ENCODE results near the gene NOS2.
"Not testable (repeated sequence)": the region's sequence is repeated elsewhere in the genome, so short reads cannot be mapped to it uniquely, and the experiment has no call there.

NOS2 gene

DNA sequence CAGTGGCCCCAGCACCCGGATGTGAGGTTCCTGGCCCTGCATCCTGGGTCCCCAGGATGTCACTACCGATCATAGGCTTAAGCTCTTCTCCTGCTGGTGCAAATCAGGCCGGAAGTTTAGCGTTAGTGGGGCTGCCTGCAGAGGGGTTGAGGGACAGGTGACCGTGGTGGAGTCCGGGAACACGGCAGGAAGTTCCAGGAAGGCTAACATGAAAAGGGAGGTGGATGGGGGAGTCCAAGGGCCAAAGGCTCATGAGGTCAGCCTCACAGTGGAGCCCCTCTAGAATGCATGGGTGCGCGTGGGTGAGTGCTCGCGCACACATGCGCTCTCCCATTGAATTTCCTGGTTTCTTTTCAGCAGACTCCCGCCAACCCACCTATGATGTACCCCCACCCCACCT, 46.6 kb downstream of the NOS2 start:
- not testable (repeated sequence) for DNase-seq

DNA sequence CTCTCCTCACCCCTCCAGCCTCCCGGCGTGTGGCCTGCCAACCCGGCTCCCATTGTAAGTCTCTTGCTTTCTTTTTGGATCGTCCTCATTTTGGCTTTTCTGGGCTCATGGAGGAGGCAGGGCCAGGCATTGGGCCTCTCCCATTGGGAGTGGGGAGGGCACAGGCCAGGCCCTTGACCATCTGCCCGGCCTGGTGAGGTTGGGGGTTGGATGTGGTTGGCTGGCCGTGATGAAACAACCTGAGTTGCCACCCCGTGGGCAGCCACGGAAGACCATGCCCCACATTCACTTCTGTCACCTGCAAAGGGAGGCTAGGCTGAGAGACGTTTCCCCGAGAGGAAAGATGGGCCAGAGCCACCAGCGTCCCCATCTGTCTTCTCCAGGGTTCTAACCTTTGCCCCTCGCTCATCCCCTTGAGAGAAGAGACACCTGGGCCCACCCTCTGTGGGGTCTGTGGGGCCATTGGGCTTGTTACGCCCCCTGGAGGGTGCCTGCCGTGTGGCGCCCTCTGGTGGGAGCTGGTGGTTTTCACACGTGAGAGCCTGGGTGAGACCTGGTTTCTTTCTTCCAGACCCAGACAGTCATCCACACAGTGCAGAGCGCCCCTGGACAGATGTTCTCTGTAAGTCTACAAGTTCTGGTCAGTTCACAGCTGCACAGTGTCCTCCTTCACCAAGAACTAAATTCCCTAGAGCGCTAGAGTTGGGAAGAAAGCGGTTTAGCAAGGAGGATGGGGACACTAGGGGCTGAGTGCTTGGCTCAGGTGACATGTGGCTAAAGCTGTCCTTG, 47.3 kb downstream of the NOS2 start:
- DNase-seq = not testable (repeated sequence)

DNA sequence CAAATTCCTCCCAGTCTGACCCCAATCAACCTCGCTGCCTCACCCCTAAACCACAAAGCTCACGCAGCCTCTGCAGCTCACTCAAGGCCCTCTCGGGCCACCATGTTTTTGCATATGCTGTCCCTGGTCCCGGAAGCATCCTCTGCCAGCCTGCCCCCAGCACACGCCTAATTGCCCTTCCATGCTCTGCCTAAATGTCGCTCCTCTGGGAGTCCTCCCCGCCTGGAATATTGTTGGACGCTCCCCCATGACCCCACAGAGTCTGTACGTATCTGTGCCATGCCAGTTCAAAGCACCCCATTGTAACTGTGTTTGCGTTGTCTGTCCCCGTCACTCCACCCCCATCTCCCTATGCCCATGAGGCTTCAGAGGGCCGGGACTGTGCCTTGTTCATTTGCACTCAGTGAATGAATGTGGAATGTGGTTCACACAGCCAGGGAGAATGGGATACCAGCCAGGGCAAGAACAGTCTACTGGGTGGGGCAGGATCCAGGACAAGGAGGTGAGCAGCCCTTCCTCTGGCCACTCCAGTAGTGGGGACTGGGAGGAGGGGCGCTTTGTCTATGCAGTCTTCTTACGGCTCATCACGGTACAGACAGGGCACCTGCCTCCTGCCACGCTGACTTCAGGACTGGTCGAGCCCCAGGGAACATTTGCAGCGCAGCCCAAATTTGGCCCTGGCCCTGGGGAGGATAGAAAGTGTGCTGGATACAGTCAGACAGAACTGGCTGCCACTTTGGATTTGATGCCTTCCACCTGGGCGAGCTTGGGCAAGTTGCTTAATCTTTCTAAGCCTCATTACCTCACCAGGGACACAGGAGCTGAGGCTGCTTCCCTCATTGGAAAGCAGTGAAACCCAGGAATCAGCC, 48.5 kb downstream of the NOS2 start:
- DNase-seq = no peak

DNA sequence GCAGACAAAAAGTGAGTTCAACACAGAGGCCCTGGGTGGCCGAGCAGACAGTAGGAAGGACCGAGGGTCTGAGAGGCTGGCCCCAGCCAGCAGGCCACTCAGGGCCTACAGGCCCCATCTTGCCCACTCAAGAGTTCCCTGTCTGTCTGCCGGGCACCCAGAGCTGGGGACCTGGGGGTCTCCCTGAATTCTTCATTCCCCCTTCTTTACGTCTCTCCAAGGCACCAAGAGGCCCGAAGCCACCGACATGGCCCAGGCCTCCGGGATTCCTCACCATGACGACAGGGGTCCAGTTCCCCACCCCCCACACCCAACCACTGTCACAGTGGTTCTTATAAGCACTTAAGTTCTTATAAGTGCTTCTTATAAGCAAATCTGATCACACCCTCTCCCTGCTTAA, 49.2 kb downstream of the NOS2 start:
- DNase-seq = no peak

DNA sequence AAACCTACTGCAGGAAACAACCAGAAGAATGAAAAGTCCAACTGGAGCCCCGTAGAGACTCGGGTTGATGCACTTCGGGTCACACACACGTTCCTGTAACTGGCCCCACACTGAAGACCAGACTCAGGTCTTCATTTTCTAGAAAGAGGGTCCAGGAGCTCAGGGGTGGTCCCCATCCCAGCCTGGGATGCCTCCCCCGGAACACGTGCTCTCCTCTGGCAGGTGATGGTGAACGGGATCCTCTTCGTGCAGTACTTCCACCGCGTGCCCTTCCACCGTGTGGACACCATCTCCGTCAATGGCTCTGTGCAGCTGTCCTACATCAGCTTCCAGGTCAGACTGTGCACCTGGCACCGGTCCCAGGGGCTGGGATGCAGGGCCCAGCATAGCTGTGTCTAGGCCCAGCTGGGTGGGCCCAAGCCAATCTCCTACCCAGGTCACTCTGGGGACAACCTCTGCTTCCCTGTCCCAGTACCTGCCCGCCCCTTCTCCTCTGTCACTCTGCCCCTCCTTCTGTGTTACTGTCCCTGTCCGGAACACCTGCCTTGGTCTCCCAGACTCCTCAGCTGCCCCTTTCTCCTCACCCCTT, 50.7 kb downstream of the NOS2 start:
- not testable (repeated sequence) for DNase-seq

DNA sequence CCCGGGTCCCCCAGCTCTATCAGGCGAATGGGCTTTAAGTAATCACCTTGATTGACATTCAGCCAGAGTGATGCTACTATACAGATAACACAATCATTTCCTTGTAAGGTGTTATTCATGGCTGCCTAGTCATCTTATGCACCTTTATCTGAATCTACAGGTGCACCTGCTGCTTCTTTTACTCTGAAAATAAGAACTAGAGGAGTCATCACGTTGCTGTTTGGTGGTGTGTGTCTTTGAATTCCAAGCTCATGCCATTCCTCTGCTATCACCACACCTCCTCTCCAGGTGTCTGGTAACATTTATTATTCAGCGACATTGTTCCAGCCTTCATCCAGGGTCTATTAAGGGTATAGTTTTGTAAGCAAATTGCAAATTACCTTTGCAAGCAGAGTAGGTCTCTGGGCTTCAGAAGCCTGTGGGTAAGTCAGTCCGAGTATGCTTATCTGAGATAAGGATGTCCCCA, 51.9 kb downstream of the NOS2 start:
- DNase-seq = no peak

DNA sequence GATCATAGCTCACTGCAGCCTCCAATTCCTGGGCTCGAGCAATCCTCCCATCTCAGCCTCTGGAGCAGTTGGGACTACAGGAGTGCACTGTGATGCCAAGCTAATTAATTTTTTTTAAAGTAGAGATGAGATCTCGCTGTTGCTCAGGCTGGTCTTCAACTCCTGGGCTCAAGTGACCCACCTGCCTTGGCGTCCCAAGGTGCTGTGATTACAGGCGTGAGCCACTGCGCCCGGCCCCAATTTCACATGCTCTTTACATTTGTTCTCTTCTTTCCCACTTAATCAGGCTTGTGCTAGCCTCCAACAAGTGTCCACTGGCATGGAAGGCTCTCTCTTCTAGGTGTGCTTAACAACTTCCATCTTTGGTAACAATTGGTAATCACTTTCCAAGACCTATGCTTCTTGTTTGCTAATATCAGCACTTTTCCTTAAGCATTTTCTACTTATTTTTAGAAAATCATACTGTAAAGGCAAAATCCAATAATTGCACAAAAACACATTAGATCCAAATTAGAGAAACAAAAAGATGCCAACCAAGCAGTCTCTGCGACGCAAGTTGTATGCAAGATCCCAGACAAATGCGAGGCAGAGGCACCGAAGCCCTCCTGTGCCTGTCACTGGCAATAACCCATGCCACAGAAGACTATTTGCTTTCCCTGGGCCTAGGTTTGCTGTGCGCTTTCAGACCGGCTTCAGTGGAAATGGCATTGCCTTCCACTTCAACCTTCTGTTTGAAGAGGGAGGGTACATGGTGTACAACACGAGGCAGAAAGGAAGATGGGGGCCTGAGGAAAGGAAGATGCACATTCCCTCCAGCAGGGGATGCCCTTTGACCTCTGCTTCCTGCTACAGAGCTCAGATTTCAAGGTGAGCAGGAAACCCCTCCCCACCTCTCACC, 52.6 kb downstream of the NOS2 start:
- DNase-seq = no peak

DNA sequence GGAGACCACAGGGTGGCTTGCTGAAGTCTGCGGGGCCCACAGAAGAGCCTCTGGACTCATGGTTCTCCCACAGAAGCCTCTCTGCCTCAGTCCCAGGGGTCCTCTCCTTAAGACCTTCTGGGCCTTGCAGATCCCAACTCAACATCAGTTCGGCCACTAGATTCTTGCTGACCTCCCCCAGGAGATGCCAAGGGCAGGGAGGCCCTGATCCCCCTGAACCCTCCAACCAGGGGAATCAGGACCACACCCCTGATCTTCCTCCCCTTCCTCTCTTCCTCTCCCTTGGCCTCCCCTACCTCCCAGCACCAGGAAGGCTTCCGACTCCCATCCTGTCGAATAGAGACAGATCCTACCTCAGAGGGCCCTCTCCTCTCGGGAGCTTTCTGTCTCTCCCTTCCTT, 53.4 kb downstream of the NOS2 start:
- DNase-seq = no peak

DNA sequence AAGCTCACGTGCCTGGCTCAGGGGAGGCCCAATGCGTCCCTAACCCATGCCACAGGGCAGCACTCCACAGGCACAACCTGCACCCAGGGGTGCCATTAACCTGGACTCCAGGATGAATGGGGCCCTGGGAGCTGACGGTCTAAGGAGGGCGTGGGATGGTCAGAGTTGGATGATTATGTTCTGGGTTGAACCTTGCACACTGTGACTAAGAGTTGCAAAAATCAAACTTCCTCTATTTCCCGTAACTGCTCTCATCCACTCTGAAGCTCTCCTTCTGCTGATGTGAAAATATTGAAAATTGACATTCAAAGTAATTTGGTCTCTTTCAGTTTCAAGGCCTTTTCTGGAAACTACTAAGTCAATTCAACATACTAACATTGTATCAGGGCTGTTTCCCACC, 54.0 kb downstream of the NOS2 start:
- not testable (repeated sequence) for DNase-seq

DNA sequence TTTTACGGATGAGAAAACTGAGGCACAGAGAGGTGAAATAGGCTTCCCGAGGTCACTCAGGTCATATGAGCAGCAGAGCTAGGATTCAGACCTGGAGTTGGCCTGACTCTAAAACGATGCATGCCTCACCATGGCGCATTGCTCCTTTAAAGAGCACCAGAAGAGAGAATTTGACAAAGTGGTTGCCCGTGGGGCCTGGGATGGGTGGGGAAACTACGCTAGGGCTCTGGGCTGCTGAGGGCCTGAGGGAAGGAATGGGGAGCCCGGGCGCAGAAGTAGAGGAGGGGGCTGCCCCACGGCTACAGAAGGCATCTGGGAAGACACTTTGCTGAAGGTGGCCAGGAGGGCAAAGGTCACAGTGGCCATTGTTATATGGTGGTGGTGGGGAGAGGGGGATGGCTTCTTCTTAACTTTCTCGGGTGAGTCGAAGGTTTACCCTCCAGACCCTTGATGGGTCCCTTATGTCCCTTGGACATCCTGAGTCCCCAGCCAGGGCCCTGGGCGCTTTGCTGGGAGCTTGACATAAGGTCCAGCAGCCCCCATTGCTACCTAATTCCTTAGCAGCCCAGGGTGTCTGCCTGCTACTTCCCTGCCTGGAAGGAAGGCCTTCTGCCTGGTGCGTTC, 55.0 kb downstream of the NOS2 start:
- DNase-seq = not testable (repeated sequence)

DNA sequence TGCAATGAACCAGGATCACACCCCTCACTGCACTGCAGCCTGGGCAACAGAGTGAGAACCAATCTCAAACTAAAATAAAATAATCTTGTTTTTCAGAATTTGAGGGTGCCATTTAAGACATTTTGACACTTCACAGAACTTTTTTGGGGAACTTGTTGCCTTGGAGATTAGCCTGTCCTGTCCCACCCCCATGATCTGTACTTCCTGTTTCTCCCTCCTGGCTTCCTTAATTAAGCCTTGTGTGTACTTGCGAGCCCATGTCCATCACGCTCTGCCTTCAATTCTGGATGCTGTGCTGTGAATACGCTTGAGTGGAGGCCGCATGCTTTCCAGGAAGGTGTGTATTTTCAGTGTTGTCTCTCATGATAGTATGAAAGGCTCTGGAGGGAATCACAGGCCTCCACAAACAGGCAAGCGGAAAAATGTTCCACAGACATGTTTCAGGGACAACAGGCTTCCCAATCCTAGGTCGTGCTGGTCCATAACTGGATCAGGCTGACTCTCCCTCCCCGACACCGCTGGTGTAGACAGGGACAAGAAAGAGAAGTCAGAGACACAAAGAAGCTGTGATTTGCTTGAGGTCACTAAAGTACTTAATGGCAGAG, 56.9 kb downstream of the NOS2 start:
- DNase-seq = no peak

DNA sequence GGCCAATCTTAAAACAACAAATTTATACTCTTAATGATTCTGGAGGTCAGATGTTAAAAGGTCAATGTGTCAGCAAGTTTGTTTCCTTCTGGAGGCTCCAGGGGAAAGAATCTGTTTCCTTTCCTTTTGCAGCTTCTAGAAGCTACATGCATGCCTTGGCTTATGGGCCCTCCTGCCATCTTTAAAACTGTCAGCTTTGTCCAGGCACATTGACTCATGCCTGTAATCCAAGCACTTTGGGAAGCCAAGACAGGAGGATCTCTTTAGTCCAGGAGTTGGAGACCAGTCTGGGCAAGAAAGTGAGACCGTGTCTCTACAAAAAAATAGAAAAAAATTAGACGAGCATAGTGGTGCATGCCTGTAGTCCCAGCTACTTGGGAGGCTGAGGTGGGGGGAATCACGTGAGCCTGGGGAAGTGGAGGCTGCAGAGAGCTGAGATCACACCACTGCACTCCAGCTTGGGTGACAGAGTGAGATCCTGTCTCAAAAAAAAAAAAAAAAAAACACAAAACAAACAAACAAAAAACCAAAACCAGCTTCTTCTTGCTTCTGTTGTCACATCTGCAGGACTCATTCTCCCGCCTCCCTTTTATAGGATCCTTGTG, 58.3 kb downstream of the NOS2 start:
- DNase-seq = no peak

DNA sequence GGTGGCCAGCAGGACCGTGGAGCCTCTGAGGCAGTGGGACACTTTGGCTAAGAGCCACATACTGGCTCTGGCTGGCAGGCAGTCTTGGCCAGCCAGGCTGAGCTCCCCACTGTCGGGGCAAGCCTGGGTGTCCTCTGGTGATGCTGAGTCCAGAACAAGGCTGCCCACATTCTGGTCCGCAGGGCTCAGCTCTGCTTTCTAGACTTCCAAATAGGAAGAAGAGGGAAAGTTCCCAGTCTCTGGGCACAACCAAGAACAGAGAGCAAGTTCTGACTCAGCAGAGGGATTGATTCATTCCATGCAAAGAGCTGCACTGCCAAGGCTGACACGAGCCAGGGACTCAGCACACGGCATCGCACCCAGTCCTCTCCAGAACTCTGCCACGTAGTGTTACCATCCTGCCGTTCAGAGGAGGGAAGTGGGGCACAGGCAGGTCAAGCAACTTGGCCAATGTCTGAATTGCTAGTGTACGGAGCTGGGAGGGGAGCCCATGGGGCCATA, 58.9 kb downstream of the NOS2 start:
- no peak for DNase-seq

DNA sequence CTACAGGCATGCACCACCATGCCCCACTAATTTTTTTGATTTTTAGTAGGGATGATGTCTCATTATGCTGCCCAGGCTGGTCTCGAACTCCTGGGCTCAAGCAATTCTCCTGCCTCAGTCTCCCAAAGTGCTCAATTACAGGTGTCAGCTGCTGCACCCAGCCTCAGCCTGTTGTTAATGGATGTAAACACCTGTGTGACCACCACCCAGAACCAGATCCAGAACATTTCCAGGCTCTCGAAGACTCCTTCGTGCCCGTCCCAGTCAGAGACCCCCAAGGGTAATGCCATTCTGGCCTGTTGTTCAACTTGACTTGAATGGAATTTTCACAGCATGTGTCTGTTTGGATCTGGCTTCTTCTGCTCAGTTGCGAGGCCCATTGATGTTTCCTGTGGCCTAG, 59.8 kb downstream of the NOS2 start:
- DNase-seq = not testable (repeated sequence)

DNA sequence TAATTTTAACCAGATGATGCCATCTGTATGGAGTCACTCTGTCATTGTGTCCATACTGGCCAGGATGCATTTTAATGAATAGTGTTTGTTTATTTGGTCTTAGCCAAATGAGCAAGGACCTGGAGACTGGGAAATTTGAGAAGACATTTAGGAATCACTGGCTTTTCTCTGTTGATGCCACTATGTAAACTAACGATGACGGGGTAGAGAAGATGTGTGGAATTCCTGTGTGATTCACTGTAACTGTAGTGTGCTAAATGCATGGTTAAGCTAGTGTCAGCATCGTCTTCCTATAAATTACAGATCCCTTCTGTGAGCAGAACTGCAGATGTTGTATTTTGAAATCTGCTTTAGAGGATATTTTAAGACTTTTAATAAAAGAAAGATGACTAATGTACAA, 66.6 kb downstream of the NOS2 start:
- DNase-seq = no peak

DNA sequence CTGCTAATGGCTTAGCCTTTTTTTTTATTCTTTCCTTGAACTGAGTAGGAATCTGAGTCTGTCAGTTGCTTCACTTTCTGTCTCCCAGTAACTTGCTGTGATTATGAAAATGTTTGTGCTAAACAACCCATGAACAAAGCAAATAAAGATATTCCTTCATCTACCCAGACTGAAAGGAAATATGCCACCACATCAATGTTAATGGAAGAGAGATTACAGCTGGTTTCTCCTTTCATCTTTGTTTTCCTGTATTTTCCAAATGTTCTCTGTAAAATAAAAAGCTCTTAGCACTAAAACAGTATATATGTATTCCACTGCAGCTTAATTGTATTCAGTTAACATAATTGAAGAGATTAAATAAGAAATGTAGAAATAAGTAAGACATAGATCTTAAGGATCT, 67.6 kb downstream of the NOS2 start:
- DNase-seq = not testable (repeated sequence)

DNA sequence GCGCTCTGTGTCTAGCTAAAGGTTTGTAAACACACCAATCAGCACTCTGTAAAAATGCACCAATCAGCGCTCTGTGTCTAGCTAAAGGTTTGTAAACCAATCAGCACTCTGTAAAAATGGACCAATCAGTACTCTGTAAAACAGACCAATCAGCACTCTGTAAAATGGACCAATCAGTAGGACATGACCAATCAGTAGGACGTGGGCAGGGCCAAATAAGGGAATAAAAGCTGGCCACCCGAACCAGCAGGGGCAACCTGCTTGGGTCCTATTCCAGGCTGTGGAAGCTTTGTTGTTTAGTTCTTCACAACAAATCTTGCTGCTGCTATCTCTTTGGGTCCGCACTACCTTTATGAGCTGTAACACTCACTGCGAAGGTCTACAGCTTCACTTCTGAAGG, 74.3 kb downstream of the NOS2 start:
- not testable (repeated sequence) for DNase-seq

DNA sequence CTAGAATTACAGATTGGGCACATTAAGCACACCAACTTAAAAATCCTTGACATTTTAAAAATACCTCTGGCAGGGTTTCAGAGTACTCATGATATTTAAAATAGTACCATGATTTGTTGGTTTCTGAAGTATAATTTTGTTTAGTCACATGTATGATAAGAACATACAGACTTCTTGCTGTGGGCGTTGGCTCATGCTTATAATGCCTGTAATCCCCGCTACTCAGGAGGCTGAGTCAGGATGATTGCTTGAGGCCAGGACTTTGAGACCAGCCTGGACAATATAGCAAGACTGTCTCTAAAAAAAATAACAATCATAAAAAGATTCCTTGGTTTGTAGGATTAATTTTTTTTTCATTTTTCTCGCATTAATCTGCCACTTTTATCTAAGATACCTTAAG, 78.5 kb downstream of the NOS2 start:
- no peak for DNase-seq

Measured in femur (tissue), 1 donor.